Activated CD4-positive, alpha-beta memory T cell treated with anti-CD3 and anti-CD28 coated beads for 36 hours (primary cell): ENCODE results near the gene XAGE2. TPM values are rescaled to one million over a fixed set of nuclear protein-coding genes. Genes with fewer than 3 reads are reported as not detected.
"Not testable (repeated sequence)": the region's sequence is repeated elsewhere in the genome, so short reads cannot be mapped to it uniquely, and the experiment has no call there.

Experiments
- CTCF ChIA-PET: fragments of 350-600 bp; sonication (Branson Sonifier 250); formaldehyde crosslinking; loops from one replicate; lab custom pipeline; 2021; ENCODE audit warnings: antibody characterized with exemption, inconsistent platforms; lab: Charles Lee
- POLR2A ChIA-PET: fragments of 350-600 bp; sonication (Branson Sonifier 250); formaldehyde crosslinking; loops from one replicate; lab custom pipeline; 2021; ENCODE audit warnings: antibody characterized with exemption; lab: Charles Lee
- DNase-seq: peaks from one replicate; pipeline ENCODE4 v3.0.0-alpha.2; 2020
- H3K27ac Mint-ChIP-seq: one replicate; pipeline ENCODE4 v1.8.0; 2021; ENCODE audit warnings: mixed read lengths
- H3K27me3 Mint-ChIP-seq: one replicate; pipeline ENCODE4 v1.8.0; 2021; ENCODE audit warnings: mixed read lengths
- H3K36me3 Mint-ChIP-seq: one replicate; pipeline ENCODE4 v1.8.0; 2021; ENCODE audit warnings: mixed read lengths
- H3K4me1 Mint-ChIP-seq: one replicate; pipeline ENCODE4 v1.8.0; 2021; ENCODE audit warnings: low read depth, mixed read lengths
- H3K4me3 Mint-ChIP-seq: one replicate; pipeline ENCODE4 v1.8.0; 2021; ENCODE audit warnings: mild to moderate bottlenecking, mixed read lengths
- H3K9me3 Mint-ChIP-seq: one replicate; pipeline ENCODE4 v1.8.0; 2021; ENCODE audit warnings: mixed read lengths
- intact Hi-C: fragments of 100-400 bp; cut with micrococcal nuclease; formaldehyde crosslinking; loops from one replicate; pipeline ENCODE4 v1.15.1; 2023
- total RNA-seq, 2 experiments: library from RNA; stranded (reverse); gene quantifications; one replicate each; pipeline ENCODE4 v1.2.3, GENCODE V29; 2021

The XAGE2 gene
- not detected for total RNA-seq

GRCh38 chrX:52368368-52369055 is at the start of gene XAGE2:
XAGE2 (plus strand) TSS chrX:52369021; CDS start chrX:52370015, 994 bp downstream.
- peaks cover 1% of the 10 kb centered on the region for H3K27me3 Mint-ChIP-seq
- H3K4me1 Mint-ChIP-seq = no peaks in the 10 kb centered on the region
- intact Hi-C loops = no loop called here
- H3K9me3 Mint-ChIP-seq = no peaks in the 10 kb centered on the region
- CTCF ChIA-PET = no interaction called here
- DNase-seq = no peak
- no peak within 1 kb of the TSS for H3K4me3 Mint-ChIP-seq
- POLR2A ChIA-PET = no interaction called here
- H3K27ac Mint-ChIP-seq = no peak within 1 kb of the TSS
- no peaks in the 10 kb centered on the region for H3K36me3 Mint-ChIP-seq

GRCh38 chrX:52337410-52337809 is 31.4 kb upstream of the XAGE2 start:
- intact Hi-C loops = no loop called here
- no peaks in the 10 kb centered on the region for H3K4me1 Mint-ChIP-seq
- POLR2A ChIA-PET = no interaction called here
- CTCF ChIA-PET = no interaction called here
- DNase-seq = no peak
- H3K4me3 Mint-ChIP-seq = no peak overlapping the region
- H3K27ac Mint-ChIP-seq = no peak overlapping the region
- H3K27me3 Mint-ChIP-seq = no peaks in the 10 kb centered on the region
- H3K36me3 Mint-ChIP-seq = no peaks in the 10 kb centered on the region
- peaks cover 4% of the 10 kb centered on the region for H3K9me3 Mint-ChIP-seq

GRCh38 chrX:52341493-52341892 is 27.3 kb upstream of the XAGE2 start:
- Mint-ChIP-seq H3K4me1 (no peaks in the 10 kb centered on the region), H3K27me3 (no peaks in the 10 kb centered on the region), H3K27ac (no peak overlapping the region), H3K4me3 (no peak overlapping the region), H3K9me3 (no peaks in the 10 kb centered on the region), H3K36me3 (no peaks in the 10 kb centered on the region)
- ChIA-PET CTCF (no interaction called here), POLR2A (no interaction called here)
- DNase-seq = no peak
- intact Hi-C loops = no loop called here

- CTCF ChIA-PET, POLR2A ChIA-PET, H3K36me3 Mint-ChIP-seq, H3K27ac Mint-ChIP-seq, DNase-seq, H3K9me3 Mint-ChIP-seq, H3K4me3 Mint-ChIP-seq, H3K4me1 Mint-ChIP-seq, H3K27me3 Mint-ChIP-seq, intact Hi-C loops: not testable (repeated sequence)
Measured at GRCh38 chrX:52343131-52343530, 25.7 kb upstream of the XAGE2 start.

GRCh38 chrX:52345402-52345801 is 23.4 kb upstream of the XAGE2 start:
- H3K27me3 Mint-ChIP-seq, H3K4me1 Mint-ChIP-seq, H3K27ac Mint-ChIP-seq, intact Hi-C loops, H3K9me3 Mint-ChIP-seq, POLR2A ChIA-PET, H3K36me3 Mint-ChIP-seq, H3K4me3 Mint-ChIP-seq: not testable (repeated sequence)
- DNase-seq = peak; percentile 71
- CTCF ChIA-PET = interaction anchor here (1.2 kb wide), 1 partner anchor 25 kb away, joined by 3 read pairs; no protein-coding TSS in a partner anchor

GRCh38 chrX:52346174-52347165 is 22.4 kb upstream of the XAGE2 start:
- Mint-ChIP-seq H3K9me3 (no peaks in the 10 kb centered on the region), H3K4me3 (no peak overlapping the region), H3K27ac (no peak overlapping the region), H3K36me3 (no peaks in the 10 kb centered on the region), H3K4me1 (no peaks in the 10 kb centered on the region), H3K27me3 (no peaks in the 10 kb centered on the region)
- ChIA-PET CTCF (no interaction called here), POLR2A (no interaction called here)
- intact Hi-C loops = no loop called here
- peak; percentile 57 for DNase-seq

- no peaks in the 10 kb centered on the region for H3K9me3 Mint-ChIP-seq
- no peaks in the 10 kb centered on the region for H3K36me3 Mint-ChIP-seq
- H3K4me1 Mint-ChIP-seq = no peaks in the 10 kb centered on the region
- intact Hi-C loops = no loop called here
- ChIA-PET POLR2A (no interaction called here), CTCF (no interaction called here)
- DNase-seq = no peak
- no peak overlapping the region for H3K4me3 Mint-ChIP-seq
- H3K27me3 Mint-ChIP-seq = no peaks in the 10 kb centered on the region
- no peak overlapping the region for H3K27ac Mint-ChIP-seq
Measured at GRCh38 chrX:52349681-52350080, 19.1 kb upstream of the XAGE2 start.

- Mint-ChIP-seq H3K4me1 (no peaks in the 10 kb centered on the region), H3K4me3 (no peak overlapping the region), H3K36me3 (no peaks in the 10 kb centered on the region), H3K27me3 (no peaks in the 10 kb centered on the region), H3K9me3 (no peaks in the 10 kb centered on the region), H3K27ac (no peak overlapping the region)
- ChIA-PET CTCF (no interaction called here), POLR2A (no interaction called here)
- DNase-seq = no peak
- intact Hi-C loops = no loop called here
Measured at GRCh38 chrX:52352551-52352950, 16.3 kb upstream of the XAGE2 start.

GRCh38 chrX:52353838-52354237 is 15.0 kb upstream of the XAGE2 start:
- Mint-ChIP-seq H3K4me1 (no peaks in the 10 kb centered on the region), H3K27me3 (no peaks in the 10 kb centered on the region), H3K9me3 (no peaks in the 10 kb centered on the region), H3K27ac (no peak overlapping the region), H3K36me3 (no peaks in the 10 kb centered on the region), H3K4me3 (no peak overlapping the region)
- intact Hi-C loops = no loop called here
- DNase-seq = no peak
- ChIA-PET POLR2A (no interaction called here), CTCF (no interaction called here)

GRCh38 chrX:52355108-52355507 is 13.7 kb upstream of the XAGE2 start:
- no peaks in the 10 kb centered on the region for H3K27me3 Mint-ChIP-seq
- no peaks in the 10 kb centered on the region for H3K4me1 Mint-ChIP-seq
- H3K9me3 Mint-ChIP-seq = no peaks in the 10 kb centered on the region
- ChIA-PET POLR2A (no interaction called here), CTCF (no interaction called here)
- H3K4me3 Mint-ChIP-seq = no peak overlapping the region
- no peaks in the 10 kb centered on the region for H3K36me3 Mint-ChIP-seq
- intact Hi-C loops = no loop called here
- H3K27ac Mint-ChIP-seq = no peak overlapping the region
- no peak for DNase-seq

- no peak for DNase-seq
- no peaks in the 10 kb centered on the region for H3K4me1 Mint-ChIP-seq
- no peaks in the 10 kb centered on the region for H3K9me3 Mint-ChIP-seq
- no peak overlapping the region for H3K4me3 Mint-ChIP-seq
- intact Hi-C loops = no loop called here
- POLR2A ChIA-PET = no interaction called here
- no peaks in the 10 kb centered on the region for H3K36me3 Mint-ChIP-seq
- CTCF ChIA-PET = no interaction called here
- no peak overlapping the region for H3K27ac Mint-ChIP-seq
- peaks cover 6% of the 10 kb centered on the region for H3K27me3 Mint-ChIP-seq
Measured at GRCh38 chrX:52359614-52360232, 9.1 kb upstream of the XAGE2 start.

- peaks cover 6% of the 10 kb centered on the region for H3K27me3 Mint-ChIP-seq
- no peaks in the 10 kb centered on the region for H3K4me1 Mint-ChIP-seq
- intact Hi-C loops = no loop called here
- no peaks in the 10 kb centered on the region for H3K9me3 Mint-ChIP-seq
- no peaks in the 10 kb centered on the region for H3K36me3 Mint-ChIP-seq
- CTCF ChIA-PET = no interaction called here
- no peak overlapping the region for H3K4me3 Mint-ChIP-seq
- POLR2A ChIA-PET = no interaction called here
- H3K27ac Mint-ChIP-seq = no peak overlapping the region
- DNase-seq = no peak
Measured at GRCh38 chrX:52361941-52362340, 6.9 kb upstream of the XAGE2 start.
